B cell (primary cell): ENCODE data around the gene LDHAL6A. TPM values are rescaled to one million over a fixed set of nuclear protein-coding genes. Genes with fewer than 3 reads are reported as not detected.

Source experiments
- ATAC-seq: fragments of 200-7000 bp; cut with Tn5 transposase; one replicate; pipeline ENCODE4 v1.10.0; 2021; ENCODE audit warnings: low read depth, mild to moderate bottlenecking, moderate number of reproducible peaks, moderate library complexity
- CTCF ChIA-PET: fragments of 350-600 bp; sonication (Branson Sonifier 250); formaldehyde crosslinking; loops from one replicate; lab custom pipeline; 2021; ENCODE audit warnings: antibody characterized with exemption, inconsistent platforms; lab: Charles Lee
- POLR2A ChIA-PET: fragments of 350-600 bp; sonication (Branson Sonifier 250); formaldehyde crosslinking; loops from one replicate; lab custom pipeline; 2021; ENCODE audit warnings: antibody characterized with exemption; lab: Charles Lee
- DNase-seq: peaks from one replicate; pipeline ENCODE4 v3.0.0; 2013
- H2AFZ ChIP-seq: 2 replicates; pipeline ENCODE4 v1.6.1; 2012; ENCODE audit warnings: mild to moderate bottlenecking, low read depth, low read length; ENCODE audit not compliant: insufficient read depth, poor library complexity, severe bottlenecking
- H3K27ac ChIP-seq, 2 donors: 1 replicate in 1 of 2; 2 replicates in 1 of 2; pipeline ENCODE4 v1.5.1; 2012 to 2013; ENCODE audit warnings: low read length in 2 of 2, mild to moderate bottlenecking in 2 of 2, moderate library complexity in 1 of 2
- H3K27me3 ChIP-seq, 4 experiments: fragments of 200-600 bp in 1 of 4; sonication (generic) in 1 of 4; replicated peaks in 1 of 4; 1 replicate in 2 of 4; 2 replicates in 2 of 4; pipeline versions ENCODE4 v1.6.1 to v1.7.0; 2013 to 2016; ENCODE audit warnings: low read length in 3 of 4, mild to moderate bottlenecking in 2 of 4, mixed read lengths in 1 of 4, moderate library complexity in 1 of 4; ENCODE audit not compliant: insufficient read depth in 4 of 4, control insufficient read depth in 3 of 4; ENCODE audit errors: control extremely low read depth in 1 of 4
- H3K36me3 ChIP-seq, 2 experiments: replicated peaks in 1 of 2; 1 replicate in 1 of 2; 2 replicates in 1 of 2; pipeline versions ENCODE4 v1.6.1 to v1.7.1; 2013; ENCODE audit warnings: low read length in 1 of 2; ENCODE audit not compliant: insufficient read depth in 2 of 2, control insufficient read depth in 1 of 2; ENCODE audit errors: control extremely low read depth in 1 of 2, extremely low read depth in 1 of 2
- H3K4me1 ChIP-seq, 2 donors: fragments of 200-600 bp in 1 of 2; sonication (generic) in 1 of 2; 1 replicate in 1 of 2; 2 replicates in 1 of 2; pipeline versions ENCODE4 v1.5.1 to v1.6.1; 2013 to 2017; ENCODE audit warnings: low read length in 2 of 2; ENCODE audit not compliant: control insufficient read depth in 2 of 2, insufficient read depth in 2 of 2
- H3K4me2 ChIP-seq: replicated peaks from 2 replicates; pipeline ENCODE3; 2012; ENCODE audit warnings: mild to moderate bottlenecking, low read depth, low read length; ENCODE audit not compliant: poor library complexity, severe bottlenecking
- H3K4me3 ChIP-seq, 5 experiments: fragments of 200-600 bp in 1 of 5; sonication (generic) in 1 of 5; 1 replicate in 3 of 5; 2 replicates in 2 of 5; pipeline versions ENCODE4 v1.5.1 to v1.7.0; 2011 to 2016; ENCODE audit warnings: low read length in 4 of 5, mild to moderate bottlenecking in 4 of 5, low read depth in 2 of 5, control low read depth in 1 of 5, moderate library complexity in 1 of 5; ENCODE audit not compliant: insufficient read depth in 1 of 5; ENCODE audit errors: control extremely low read depth in 1 of 5, extremely low read depth in 1 of 5
- H3K79me2 ChIP-seq: fragments of 200-600 bp; sonication (generic); one replicate; pipeline ENCODE4 v1.6.0; 2016; ENCODE audit warnings: low read length; ENCODE audit not compliant: control insufficient read depth, insufficient read depth
- H3K9ac ChIP-seq: fragments of 200-600 bp; sonication (generic); 2 replicates; pipeline ENCODE4 v1.6.1; 2017; ENCODE audit warnings: mild to moderate bottlenecking, low read length, moderate library complexity
- H3K9me3 ChIP-seq, 3 donors: one replicate each; pipeline versions ENCODE4 v1.6.1 to v1.7.1; 2013; ENCODE audit warnings: low read length in 2 of 3; ENCODE audit not compliant: control insufficient read depth in 2 of 3, insufficient read depth in 1 of 3; ENCODE audit errors: control extremely low read depth in 1 of 3
- H4K20me1 ChIP-seq: 2 replicates; pipeline ENCODE4 v1.6.0; 2012; ENCODE audit warnings: mild to moderate bottlenecking, low read length; ENCODE audit not compliant: insufficient read depth, control insufficient read depth, poor library complexity, severe bottlenecking
- H3K27ac Mint-ChIP-seq: one replicate; pipeline ENCODE4 v1.8.0; 2021; ENCODE audit warnings: mixed read lengths
- H3K27me3 Mint-ChIP-seq: one replicate; pipeline ENCODE4 v1.8.0; 2021; ENCODE audit warnings: mixed read lengths
- H3K4me1 Mint-ChIP-seq: one replicate; pipeline ENCODE4 v1.8.0; 2021; ENCODE audit warnings: mixed read lengths
- H3K4me3 Mint-ChIP-seq: one replicate; pipeline ENCODE4 v1.8.0; 2021; ENCODE audit warnings: mixed read lengths
- H3K9me3 Mint-ChIP-seq: one replicate; pipeline ENCODE4 v1.8.0; 2022; ENCODE audit warnings: mixed read lengths; ENCODE audit not compliant: insufficient read depth
- EZH2 ChIP-seq: IDR thresholded peaks from 2 replicates; pipeline ENCODE4 v1.6.1; 2012; ENCODE audit warnings: borderline replicate concordance, low read depth, mild to moderate bottlenecking, moderate library complexity, low read length; ENCODE audit not compliant: insufficient read depth, poor library complexity, severe bottlenecking
- WGBS: methylation state at CpG from one replicate; pipeline ENCODE4 v1.1.5; 2013; ENCODE audit warnings: missing lambda C conversion rate; ENCODE audit not compliant: insufficient coverage; 5-methylcytosine and 5-hydroxymethylcytosine counted together
- intact Hi-C: fragments of 100-400 bp; cut with micrococcal nuclease; formaldehyde crosslinking; loops from one replicate; pipeline ENCODE4 v1.10.0; 2022
- polyA plus RNA-seq: library from polyadenylated mRNA; depleted of rRNA; stranded (reverse); fragments of >200 nt; gene quantifications from 2 replicates; pipeline ENCODE4 v1.2.3, GENCODE V29; 2012
- total RNA-seq, 2 donors: library from RNA; stranded (reverse); fragments of 120-200 nt in 1 of 2; gene quantifications; 1 replicate in 1 of 2; 2 replicates in 1 of 2; pipeline versions ENCODE4 v1.2.3 to v1.2.4, GENCODE V29; 2013 to 2022
- TF ChIP-seq, protein P1 (sequence below): fragments of 200-600 bp; IDR thresholded peaks from one replicate; pipeline ENCODE4 v1.8.0; 2022; ENCODE audit warnings: antibody characterized with exemption, mild to moderate bottlenecking

The LDHAL6A gene
- total and polyA plus RNA-seq, 2 donors (not counting 1 experiment from before 2014, with no cell fraction given): 0.12 to 0.27 TPM

DNA sequence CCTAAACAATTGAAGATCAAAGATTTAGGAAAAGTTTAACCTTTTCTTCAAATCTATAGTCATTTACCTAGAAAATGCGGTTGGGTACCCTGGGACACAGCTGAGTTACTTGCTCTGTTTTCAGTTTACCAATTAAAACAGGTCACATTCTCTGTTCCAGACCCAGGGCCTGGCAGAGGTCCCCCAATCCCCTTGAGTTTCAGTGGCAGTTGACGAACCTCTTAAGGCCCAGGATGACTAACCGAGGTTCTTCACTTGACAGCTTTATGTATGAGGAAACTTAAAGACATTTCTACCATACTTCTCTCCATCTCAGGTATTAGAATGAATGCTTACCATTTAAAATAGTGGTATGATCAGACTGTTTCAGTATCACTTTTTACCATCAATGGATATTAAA, 16.3 kb downstream of the LDHAL6A start:
- Histone ChIP-seq H3K4me3 (no peak overlapping the region), H2AFZ (no peak overlapping the region), H3K4me1 (no peaks in the 10 kb centered on the region), H3K36me3 (peaks cover 4 to 8% of the 10 kb centered on the region in 2 experiments), H3K4me2 (no peak overlapping the region), H3K9me3 (no peaks in the 10 kb centered on the region), H3K27ac (no peak overlapping the region), H3K79me2 (no peaks in the 10 kb centered on the region), H4K20me1 (no peaks in the 10 kb centered on the region), H3K27me3 (no peaks in the 10 kb centered on the region), H3K9ac (no peak overlapping the region)
- ChIA-PET CTCF (interaction anchor here (1.6 kb wide), 1 partner anchor 9 kb away, joined by 3 read pairs; no protein-coding TSS in a partner anchor), POLR2A (interaction anchor here (0.7 kb wide), 1 partner anchor 99 kb away, joined by 3 read pairs; no protein-coding TSS in a partner anchor)
- Mint-ChIP-seq H3K27me3 (no peaks in the 10 kb centered on the region), H3K9me3 (no peaks in the 10 kb centered on the region), H3K4me1 (no peaks in the 10 kb centered on the region), H3K27ac (no peak overlapping the region), H3K4me3 (no peak overlapping the region)
- no peak for ATAC-seq
- WGBS: 100% methylated on average over 1 of the region's 3 CpGs
- intact Hi-C loops: no loop called here
- no peak for TF ChIP-seq EZH2
- TF ChIP-seq, protein P1, sequence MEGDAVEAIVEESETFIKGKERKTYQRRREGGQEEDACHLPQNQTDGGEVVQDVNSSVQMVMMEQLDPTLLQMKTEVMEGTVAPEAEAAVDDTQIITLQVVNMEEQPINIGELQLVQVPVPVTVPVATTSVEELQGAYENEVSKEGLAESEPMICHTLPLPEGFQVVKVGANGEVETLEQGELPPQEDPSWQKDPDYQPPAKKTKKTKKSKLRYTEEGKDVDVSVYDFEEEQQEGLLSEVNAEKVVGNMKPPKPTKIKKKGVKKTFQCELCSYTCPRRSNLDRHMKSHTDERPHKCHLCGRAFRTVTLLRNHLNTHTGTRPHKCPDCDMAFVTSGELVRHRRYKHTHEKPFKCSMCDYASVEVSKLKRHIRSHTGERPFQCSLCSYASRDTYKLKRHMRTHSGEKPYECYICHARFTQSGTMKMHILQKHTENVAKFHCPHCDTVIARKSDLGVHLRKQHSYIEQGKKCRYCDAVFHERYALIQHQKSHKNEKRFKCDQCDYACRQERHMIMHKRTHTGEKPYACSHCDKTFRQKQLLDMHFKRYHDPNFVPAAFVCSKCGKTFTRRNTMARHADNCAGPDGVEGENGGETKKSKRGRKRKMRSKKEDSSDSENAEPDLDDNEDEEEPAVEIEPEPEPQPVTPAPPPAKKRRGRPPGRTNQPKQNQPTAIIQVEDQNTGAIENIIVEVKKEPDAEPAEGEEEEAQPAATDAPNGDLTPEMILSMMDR: no peak
- DNase-seq: no peak

DNA sequence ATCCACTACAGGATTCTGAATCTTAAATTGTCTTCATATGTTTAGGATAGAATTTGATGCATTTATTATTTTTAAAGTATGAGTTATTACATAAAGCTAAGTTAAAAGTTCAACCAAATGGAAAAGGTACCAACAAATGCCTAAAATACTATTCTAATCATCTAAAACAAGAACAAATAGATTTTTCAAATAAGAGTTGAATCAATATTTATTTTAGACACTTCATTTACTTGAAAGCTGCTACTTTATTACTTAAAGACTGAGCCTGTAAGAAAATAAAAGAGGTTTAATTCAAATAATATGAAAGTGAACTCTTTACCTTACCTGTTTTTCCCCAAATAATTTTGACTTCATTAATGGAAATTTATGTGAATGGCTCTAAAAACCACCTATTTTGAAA, 16.9 kb downstream of the LDHAL6A start:
- H3K27me3 ChIP-seq: no peaks in the 10 kb centered on the region
- Mint-ChIP-seq H3K4me3 (no peak overlapping the region), H3K27me3 (no peaks in the 10 kb centered on the region), H3K4me1 (no peaks in the 10 kb centered on the region), H3K27ac (no peak overlapping the region), H3K9me3 (no peaks in the 10 kb centered on the region)
- H3K4me1 ChIP-seq: no peaks in the 10 kb centered on the region
- no peak for ATAC-seq
- H3K4me2 ChIP-seq: no peak overlapping the region
- intact Hi-C loops: no loop called here
- H3K9me3 ChIP-seq: no peaks in the 10 kb centered on the region
- peaks cover 4 to 11% of the 10 kb centered on the region in 2 experiments for H3K36me3 ChIP-seq
- POLR2A ChIA-PET: no interaction called here
- H3K4me3 ChIP-seq: no peak overlapping the region
- CTCF ChIA-PET: interaction anchor here (1.6 kb wide), 1 partner anchor 9 kb away, joined by 3 read pairs; no protein-coding TSS in a partner anchor
- no peak overlapping the region for H3K9ac ChIP-seq
- no peaks in the 10 kb centered on the region for H4K20me1 ChIP-seq
- no peak for TF ChIP-seq EZH2
- TF ChIP-seq, protein P1: no peak
- H3K79me2 ChIP-seq: no peaks in the 10 kb centered on the region
- no peak overlapping the region for H3K27ac ChIP-seq
- no peak overlapping the region for H2AFZ ChIP-seq
- no peak for DNase-seq
